CD8-positive, alpha-beta memory T cell (primary cell): ENCODE measurements around the gene OTOA. TPM values are rescaled to one million over a fixed set of nuclear protein-coding genes. Genes with fewer than 3 reads are reported as not detected.
A peak's percentile ranks its signal among the peaks of the same experiment; 100 is the strongest.

Source experiments
- CTCF ChIA-PET: fragments of 350-600 bp; sonication (Branson Sonifier 250); formaldehyde crosslinking; loops from one replicate; lab custom pipeline; 2021; ENCODE audit warnings: antibody characterized with exemption; lab: Charles Lee
- POLR2A ChIA-PET: fragments of 350-600 bp; sonication (Branson Sonifier 250); formaldehyde crosslinking; loops from one replicate; lab custom pipeline; 2021; ENCODE audit warnings: antibody characterized with exemption; lab: Charles Lee
- DNase-seq, 5 donors: peaks; one replicate each; pipeline versions ENCODE4 v3.0.0 to v3.0.0-alpha.2; 2020 to 2022; ENCODE audit warnings: mixed read lengths in 1 of 5
- H3K27ac ChIP-seq: one replicate; pipeline ENCODE4 v1.7.0; 2013; ENCODE audit warnings: low read depth, mild to moderate bottlenecking, low read length, moderate library complexity
- H3K27me3 ChIP-seq: 2 replicates; pipeline ENCODE4 v1.7.0; 2013; ENCODE audit warnings: low read length, mild to moderate bottlenecking; ENCODE audit not compliant: insufficient read depth, poor library complexity, severe bottlenecking
- H3K36me3 ChIP-seq: 2 replicates; pipeline ENCODE4 v1.7.0; 2013; ENCODE audit warnings: mild to moderate bottlenecking, low read length, moderate library complexity; ENCODE audit not compliant: insufficient read depth
- H3K4me1 ChIP-seq: 2 replicates; pipeline ENCODE4 v1.7.0; 2013; ENCODE audit warnings: mild to moderate bottlenecking, low read length, moderate library complexity; ENCODE audit not compliant: insufficient read depth
- H3K4me3 ChIP-seq: 2 replicates; pipeline ENCODE4 v1.7.0; 2013; ENCODE audit warnings: mild to moderate bottlenecking, low read length
- H3K9me3 ChIP-seq: 2 replicates; pipeline ENCODE4 v1.7.0; 2013; ENCODE audit warnings: mild to moderate bottlenecking, low read length
- H3K27ac Mint-ChIP-seq, 8 donors: one replicate each; pipeline ENCODE4 v1.8.0; 2020 to 2021; ENCODE audit warnings: mixed read lengths in 8 of 8, mild to moderate bottlenecking in 6 of 8, inconsistent platforms in 3 of 8, moderate library complexity in 3 of 8
- H3K27me3 Mint-ChIP-seq, 2 donors: one replicate each; pipeline ENCODE4 v1.8.0; 2020 to 2021; ENCODE audit warnings: mixed read lengths in 2 of 2, mild to moderate bottlenecking in 1 of 2, moderate library complexity in 1 of 2
- H3K36me3 Mint-ChIP-seq, 3 donors: one replicate each; pipeline ENCODE4 v1.8.0; 2020 to 2021; ENCODE audit warnings: mixed read lengths in 3 of 3, inconsistent platforms in 1 of 3, mild to moderate bottlenecking in 1 of 3
- H3K4me1 Mint-ChIP-seq, 3 donors: one replicate each; pipeline ENCODE4 v1.8.0; 2020 to 2021; ENCODE audit warnings: mixed read lengths in 3 of 3, inconsistent platforms in 1 of 3, mild to moderate bottlenecking in 1 of 3
- H3K4me3 Mint-ChIP-seq, 7 donors: one replicate each; pipeline ENCODE4 v1.8.0; 2020 to 2021; ENCODE audit warnings: mixed read lengths in 7 of 7, mild to moderate bottlenecking in 6 of 7, moderate library complexity in 4 of 7, inconsistent platforms in 2 of 7
- H3K9me3 Mint-ChIP-seq, 5 donors: one replicate each; pipeline ENCODE4 v1.8.0; 2020 to 2022; ENCODE audit warnings: mixed read lengths in 5 of 5, mild to moderate bottlenecking in 3 of 5, moderate library complexity in 2 of 5, inconsistent platforms in 1 of 5
- polyA plus RNA-seq: library from polyadenylated mRNA; unstranded; fragments of 300-500 nt; fragmentation: Illumina TruSeq; gene quantifications from one replicate; pipeline ENCODE4 v1.2.3, GENCODE V29; 2021
- total RNA-seq, 2 experiments: library from RNA; stranded (reverse); gene quantifications; one replicate each; pipeline ENCODE4 v1.2.3, GENCODE V29; 2021

The OTOA gene
- total RNA-seq (under 1 TPM; 0.09 TPM), polyA plus RNA-seq (not detected)

DNA sequence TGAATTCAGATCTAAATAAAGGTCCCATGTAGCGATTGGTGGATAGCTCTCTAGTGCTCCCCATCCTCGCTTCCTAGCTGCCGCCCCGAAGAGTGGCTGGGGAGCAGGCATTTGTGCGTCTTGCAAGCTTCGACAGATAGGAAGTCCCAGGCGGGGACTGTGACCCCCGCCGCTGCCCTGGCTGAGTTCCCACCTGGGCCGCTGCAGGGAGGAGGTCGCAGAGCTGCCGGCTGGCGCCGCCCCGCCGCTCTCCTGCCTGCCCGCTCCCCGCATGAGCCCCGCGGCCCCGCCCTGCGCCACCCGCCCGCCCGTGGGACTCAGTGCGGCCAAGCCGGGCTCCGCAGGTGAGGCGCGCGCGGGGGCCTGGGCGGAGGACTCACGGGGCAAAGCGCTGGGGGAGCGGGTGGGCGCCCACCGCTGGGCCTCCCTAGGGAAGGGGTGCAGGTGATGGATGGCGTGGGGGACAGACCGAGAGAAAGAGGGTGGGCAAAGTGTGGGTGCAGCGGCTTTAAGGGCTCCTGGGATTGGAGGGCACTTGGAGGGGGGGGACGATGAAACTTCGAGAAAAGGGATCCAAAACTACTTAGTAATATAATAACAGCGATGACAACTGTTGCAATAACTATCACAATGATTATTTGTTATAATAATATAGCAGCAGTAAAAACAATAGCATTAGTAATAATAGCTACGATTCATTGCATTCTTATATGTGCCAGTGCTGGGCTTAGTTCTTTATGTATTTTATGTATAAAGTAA, at the start of gene OTOA:
TSS of gene OTOA (plus strand) at position 80 of the 759 bp plus-strand sequence. CDS start 14,547 bp downstream, outside the sequence.
- Histone ChIP-seq H3K27ac (no peak within 1 kb of the TSS), H3K9me3 (no peaks in the 10 kb centered on the region), H3K4me1 (peaks cover 22% of the 10 kb centered on the region), H3K4me3 (no peak within 1 kb of the TSS), H3K27me3 (no peaks in the 10 kb centered on the region), H3K36me3 (no peaks in the 10 kb centered on the region)
- Mint-ChIP-seq H3K27ac (peak within 1 kb of the TSS in 3 of 8 donors; percentile 14 to 70 (median 56)), H3K9me3 (no peaks in the 10 kb centered on the region), H3K4me1 (peaks cover 20 to 33% (median 23%) of the 10 kb centered on the region in 3 donors), H3K4me3 (peak within 1 kb of the TSS; percentile 68 to 83 (median 75)), H3K36me3 (peaks cover 0 to 2% (median 0%) of the 10 kb centered on the region in 3 donors), H3K27me3 (peaks cover 4 to 7% of the 10 kb centered on the region in 2 donors)
- POLR2A ChIA-PET: no interaction called here
- CTCF ChIA-PET: interaction anchor here (1.1 kb wide), 1 partner anchor 47 kb away, joined by 3 read pairs; no protein-coding TSS in a partner anchor
- peak; percentile 7 to 57 (median 23) for DNase-seq

DNA sequence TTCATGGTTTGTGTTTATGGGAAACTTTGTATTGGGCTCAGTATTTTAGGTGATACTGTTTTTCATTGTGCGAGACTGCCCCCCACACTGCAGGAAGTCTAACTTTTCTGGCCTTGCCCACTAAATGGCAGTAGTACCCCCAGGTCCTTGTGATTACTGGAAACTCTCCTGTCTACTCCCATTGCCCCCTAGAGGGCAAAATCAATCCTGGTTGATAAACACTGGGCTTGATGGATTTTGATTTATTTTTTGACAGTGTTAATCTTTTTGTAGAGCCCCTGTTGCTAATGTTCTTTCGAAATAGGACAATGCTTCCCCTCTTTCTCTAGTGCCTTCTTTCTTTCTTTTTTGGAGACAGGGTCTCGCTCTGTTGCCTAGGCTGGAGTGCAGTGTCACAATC, 48.9 kb upstream of the OTOA start:
- no peak overlapping the region for H3K4me3 ChIP-seq
- no peak for DNase-seq
- no peak overlapping the region for H3K27ac ChIP-seq
- no peaks in the 10 kb centered on the region for H3K36me3 ChIP-seq
- Mint-ChIP-seq H3K4me3 (no peak overlapping the region), H3K9me3 (no peaks in the 10 kb centered on the region), H3K36me3 (peaks cover 1 to 57% (median 9%) of the 10 kb centered on the region in 3 donors), H3K27me3 (no peaks in the 10 kb centered on the region), H3K4me1 (peaks cover 54 to 80% (median 72%) of the 10 kb centered on the region in 3 donors), H3K27ac (peak overlapping the region in 3 of 8 donors; percentile 29 to 50 (median 47))
- H3K9me3 ChIP-seq: no peaks in the 10 kb centered on the region
- CTCF ChIA-PET: interaction anchor here (1.5 to 2.1 kb wide), 2 partner anchors 22 to 25 kb away, joined by 4 to 7 read pairs; no protein-coding TSS in a partner anchor
- H3K27me3 ChIP-seq: no peaks in the 10 kb centered on the region
- peaks cover 51% of the 10 kb centered on the region for H3K4me1 ChIP-seq
- POLR2A ChIA-PET: no interaction called here

DNA sequence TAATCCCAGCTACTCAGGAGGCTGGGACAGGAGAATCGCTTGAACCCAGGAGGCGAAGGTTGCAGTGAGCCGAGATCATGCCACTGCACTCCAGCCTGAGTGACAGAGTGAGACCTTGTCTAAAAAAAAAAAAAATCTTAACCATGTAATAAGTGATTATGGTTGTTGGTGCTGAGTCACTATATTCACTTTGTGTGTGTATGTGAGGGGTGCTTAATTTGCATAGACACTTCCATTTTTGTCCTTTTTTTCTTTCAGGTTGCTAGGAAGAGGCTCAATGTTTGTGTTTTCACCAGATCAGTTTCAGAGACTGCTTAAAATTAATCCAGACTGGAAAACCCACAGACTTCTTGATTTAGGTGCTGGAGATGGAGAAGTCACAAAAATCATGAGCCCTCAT, 46.2 kb upstream of the OTOA start:
- Histone ChIP-seq H3K4me3 (no peak overlapping the region), H3K27me3 (no peaks in the 10 kb centered on the region), H3K9me3 (no peaks in the 10 kb centered on the region), H3K4me1 (peaks cover 44% of the 10 kb centered on the region), H3K36me3 (no peaks in the 10 kb centered on the region), H3K27ac (no peak overlapping the region)
- Mint-ChIP-seq H3K9me3 (no peaks in the 10 kb centered on the region), H3K27ac (peak overlapping the region in 1 of 8 donors; percentile 48), H3K4me3 (no peak overlapping the region), H3K27me3 (no peaks in the 10 kb centered on the region), H3K4me1 (peaks cover 45 to 77% (median 67%) of the 10 kb centered on the region in 3 donors), H3K36me3 (peaks cover 3 to 67% (median 11%) of the 10 kb centered on the region in 3 donors)
- ChIA-PET POLR2A (no interaction called here), CTCF (no interaction called here)
- no peak for DNase-seq

GRCh38 chr16:21618281-21618680, 45.5 kb upstream of the OTOA start:
- no peak overlapping the region for H3K27ac Mint-ChIP-seq
- H3K9me3 Mint-ChIP-seq: no peaks in the 10 kb centered on the region
- H3K36me3 Mint-ChIP-seq: peaks cover 3 to 68% (median 9%) of the 10 kb centered on the region in 3 donors
- CTCF ChIA-PET: interaction anchor here (0.7 kb wide), 1 partner anchor 104 kb away, joined by 4 read pairs; no protein-coding TSS in a partner anchor
- no peak overlapping the region for H3K4me3 ChIP-seq
- DNase-seq: no peak
- no peak overlapping the region for H3K27ac ChIP-seq
- POLR2A ChIA-PET: no interaction called here
- no peaks in the 10 kb centered on the region for H3K27me3 ChIP-seq
- no peak overlapping the region for H3K4me3 Mint-ChIP-seq
- H3K9me3 ChIP-seq: no peaks in the 10 kb centered on the region
- no peaks in the 10 kb centered on the region for H3K27me3 Mint-ChIP-seq
- H3K36me3 ChIP-seq: peaks cover 3% of the 10 kb centered on the region
- H3K4me1 Mint-ChIP-seq: peaks cover 45 to 77% (median 69%) of the 10 kb centered on the region in 3 donors
- peaks cover 42% of the 10 kb centered on the region for H3K4me1 ChIP-seq

- no peak overlapping the region for H3K27ac ChIP-seq
- ChIA-PET CTCF (interaction anchor here (1.6 to 1.8 kb wide), 3 partner anchors 17 to 89 kb away, joined by 4 to 5 read pairs (median 5); no protein-coding TSS in a partner anchor), POLR2A (no interaction called here)
- Mint-ChIP-seq H3K4me3 (no peak overlapping the region), H3K9me3 (no peaks in the 10 kb centered on the region), H3K36me3 (peaks cover 3 to 66% (median 11%) of the 10 kb centered on the region in 3 donors), H3K27me3 (no peaks in the 10 kb centered on the region), H3K4me1 (peaks cover 43 to 74% (median 60%) of the 10 kb centered on the region in 3 donors), H3K27ac (peak overlapping the region in 3 of 8 donors; percentile 46 to 77 (median 64))
- DNase-seq: no peak
- H3K4me1 ChIP-seq: peaks cover 31% of the 10 kb centered on the region
- no peaks in the 10 kb centered on the region for H3K9me3 ChIP-seq
- peaks cover 6% of the 10 kb centered on the region for H3K36me3 ChIP-seq
- H3K27me3 ChIP-seq: no peaks in the 10 kb centered on the region
- H3K4me3 ChIP-seq: no peak overlapping the region
Measured at GRCh38 chr16:21619765-21620425, 43.9 kb upstream of the OTOA start.

DNA sequence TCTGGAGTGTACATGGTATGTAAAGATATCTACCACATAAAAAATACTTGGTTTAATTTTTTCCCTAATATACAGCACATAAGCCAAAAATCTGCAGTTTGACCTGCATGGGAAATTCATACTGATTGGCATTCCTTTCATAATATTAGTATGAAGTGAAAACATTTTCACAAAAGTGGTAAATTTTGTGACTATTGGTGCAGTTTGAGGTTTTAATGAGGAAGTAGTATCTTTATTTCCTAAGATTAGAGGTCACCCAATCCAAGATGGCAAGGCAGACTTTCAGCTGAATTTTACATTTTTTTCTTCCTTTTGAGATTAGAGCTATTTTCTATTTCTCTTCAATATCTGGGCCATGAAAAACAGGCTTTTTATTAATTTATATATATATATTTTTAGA, 43.2 kb upstream of the OTOA start:
- peaks cover 12% of the 10 kb centered on the region for H3K36me3 ChIP-seq
- no peaks in the 10 kb centered on the region for H3K27me3 ChIP-seq
- Mint-ChIP-seq H3K4me3 (no peak overlapping the region), H3K27me3 (no peaks in the 10 kb centered on the region), H3K9me3 (no peaks in the 10 kb centered on the region), H3K4me1 (peaks cover 43 to 74% (median 60%) of the 10 kb centered on the region in 3 donors), H3K36me3 (peaks cover 3 to 68% (median 13%) of the 10 kb centered on the region in 3 donors), H3K27ac (peak overlapping the region in 3 of 8 donors; percentile 32 to 87 (median 48))
- no peak overlapping the region for H3K27ac ChIP-seq
- DNase-seq: no peak
- H3K4me3 ChIP-seq: no peak overlapping the region
- H3K4me1 ChIP-seq: peaks cover 29% of the 10 kb centered on the region
- ChIA-PET POLR2A (no interaction called here), CTCF (interaction anchor here (1.6 to 1.8 kb wide), 4 partner anchors 16 to 88 kb away, joined by 4 to 5 read pairs (median 5); no protein-coding TSS in a partner anchor)
- no peaks in the 10 kb centered on the region for H3K9me3 ChIP-seq

- DNase-seq: no peak
- ChIA-PET POLR2A (no interaction called here), CTCF (interaction anchor here (1.2 to 1.6 kb wide), 3 partner anchors 9 to 18 kb away, joined by 3 to 5 read pairs (median 3); no protein-coding TSS in a partner anchor)
- H3K4me1 Mint-ChIP-seq: peaks cover 46 to 77% (median 61%) of the 10 kb centered on the region in 3 donors
- no peaks in the 10 kb centered on the region for H3K27me3 ChIP-seq
- H3K9me3 ChIP-seq: no peaks in the 10 kb centered on the region
- peaks cover 3 to 71% (median 20%) of the 10 kb centered on the region in 3 donors for H3K36me3 Mint-ChIP-seq
- no peak overlapping the region for H3K4me3 Mint-ChIP-seq
- H3K4me1 ChIP-seq: peaks cover 34% of the 10 kb centered on the region
- H3K27ac Mint-ChIP-seq: peak overlapping the region in 3 of 8 donors; percentile 11 to 68 (median 61)
- no peak overlapping the region for H3K27ac ChIP-seq
- H3K9me3 Mint-ChIP-seq: no peaks in the 10 kb centered on the region
- no peaks in the 10 kb centered on the region for H3K27me3 Mint-ChIP-seq
- peaks cover 12% of the 10 kb centered on the region for H3K36me3 ChIP-seq
- H3K4me3 ChIP-seq: no peak overlapping the region
Measured at GRCh38 chr16:21622545-21622944, 41.2 kb upstream of the OTOA start.
